Central memory CD4-positive, alpha-beta T cell (primary cell): ENCODE results near the gene RNF123.

Source experiments
- DNase-seq: peaks from one replicate; pipeline ENCODE4 v3.0.0; 2022
- total RNA-seq, 3 experiments: gene quantifications; one replicate each; lab custom pipeline; 2026; lab: John Stamatoyannopoulos, UW

Gene RNF123
- 33.1 to 50.4 (median 41.8) reads per million in 3 experiments for total RNA-seq

DNA sequence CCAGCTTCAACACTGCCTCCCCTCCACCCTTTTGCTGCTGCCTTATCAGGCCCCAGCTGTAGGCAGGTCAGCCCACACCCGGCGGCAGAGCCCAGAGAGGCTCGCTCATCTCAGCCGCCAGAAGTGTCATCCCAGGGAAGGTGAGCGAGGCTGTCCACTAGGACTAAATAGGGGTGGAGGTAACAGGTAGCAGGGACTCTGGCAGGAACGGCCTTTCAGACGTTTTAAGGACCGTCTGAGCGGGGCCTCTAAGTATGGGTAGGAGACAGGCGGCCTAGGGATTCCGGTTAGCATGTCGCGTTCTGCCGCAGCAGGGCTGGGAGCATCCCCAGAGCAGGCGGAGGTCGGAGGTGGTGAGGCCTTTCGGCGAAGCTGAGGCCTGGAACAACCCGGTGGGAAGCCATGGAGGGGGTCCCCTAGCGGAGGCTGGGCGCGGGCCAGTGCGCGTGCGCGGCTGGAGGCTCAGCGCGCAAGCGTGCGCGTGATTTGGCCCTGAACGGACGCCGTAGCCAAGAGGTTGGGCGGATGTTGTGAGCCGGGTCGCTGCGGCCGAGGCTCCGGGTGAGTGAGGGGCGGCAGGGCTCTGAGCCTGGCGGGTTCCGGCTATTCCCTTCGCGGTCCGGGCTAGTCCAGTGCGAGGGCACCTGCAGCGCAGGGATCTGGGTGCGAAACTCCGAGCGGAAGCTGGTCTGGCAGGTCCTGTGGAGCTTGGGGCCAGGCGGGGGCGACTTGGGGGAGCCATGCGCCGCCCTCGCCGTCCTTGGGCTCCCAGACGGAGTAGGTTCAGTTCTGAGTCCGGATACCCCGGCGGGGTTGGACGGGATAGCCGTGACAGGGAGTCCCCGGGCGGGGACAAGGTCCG is at the start of gene RNF123, which contains the start of gene MST1:
Gene RNF123, plus strand, starts transcription at position 512 of the 862 bp plus-strand sequence. CDS start 1,609 bp downstream, outside the sequence.
Gene MST1, minus strand, starts transcription at position 429 of the 862 bp plus-strand sequence. CDS start 783 bp downstream, outside the sequence.
- peak; percentile 92 for DNase-seq

DNA sequence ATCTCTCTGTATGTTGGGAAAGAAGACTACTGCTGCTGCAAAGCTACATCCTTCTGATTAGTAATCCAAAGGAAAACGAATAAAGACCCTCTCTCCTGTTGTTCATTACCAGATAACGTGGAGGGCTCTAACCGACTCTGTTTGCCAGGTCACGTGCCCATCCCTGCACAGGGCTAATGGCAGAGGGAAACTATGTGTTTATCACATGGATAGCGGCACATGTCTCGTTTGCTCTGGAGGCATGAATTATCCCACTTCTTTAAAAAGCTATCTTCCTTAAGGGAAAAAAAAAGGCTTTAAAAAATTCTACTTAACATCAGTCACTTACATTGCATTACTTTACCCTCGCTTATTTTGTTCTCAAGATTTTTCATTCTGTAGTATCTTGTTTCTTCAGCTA is 48.1 kb upstream of the RNF123 start:
- DNase-seq: no peak

DNA sequence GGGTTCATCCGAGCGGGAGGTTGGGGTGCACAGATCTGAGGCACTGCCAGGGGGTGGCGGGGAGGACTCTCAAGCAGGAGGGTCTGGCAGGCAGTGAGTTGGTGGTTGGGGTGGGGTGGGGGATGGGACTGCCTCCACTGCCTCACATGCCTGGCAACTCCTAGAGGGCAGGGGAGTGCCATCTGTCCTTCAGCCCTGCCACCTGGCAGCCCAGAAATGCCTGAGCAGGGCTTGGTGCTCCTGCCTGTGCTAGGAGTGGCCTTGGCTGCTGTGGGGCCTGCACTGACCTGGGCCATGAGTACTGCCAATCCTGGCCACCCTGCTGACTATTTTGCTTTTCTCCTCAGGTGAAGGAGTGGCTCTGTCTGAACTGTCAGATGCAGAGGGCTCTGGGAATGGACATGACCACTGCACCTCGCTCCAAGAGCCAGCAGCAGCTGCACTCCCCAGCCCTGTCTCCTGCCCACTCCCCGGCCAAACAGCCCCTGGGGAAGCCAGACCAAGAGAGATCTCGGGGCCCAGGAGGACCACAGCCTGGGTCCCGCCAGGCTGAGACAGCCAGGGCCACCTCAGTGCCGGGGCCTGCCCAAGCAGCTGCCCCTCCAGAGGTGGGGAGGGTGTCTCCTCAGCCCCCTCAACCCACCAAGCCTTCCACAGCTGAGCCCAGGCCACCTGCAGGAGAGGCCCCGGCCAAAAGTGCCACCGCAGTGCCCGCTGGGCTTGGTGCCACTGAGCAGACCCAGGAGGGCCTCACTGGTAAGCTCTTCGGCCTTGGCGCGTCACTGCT is 47.2 kb upstream of the RNF123 start:
- DNase-seq: no peak

DNA sequence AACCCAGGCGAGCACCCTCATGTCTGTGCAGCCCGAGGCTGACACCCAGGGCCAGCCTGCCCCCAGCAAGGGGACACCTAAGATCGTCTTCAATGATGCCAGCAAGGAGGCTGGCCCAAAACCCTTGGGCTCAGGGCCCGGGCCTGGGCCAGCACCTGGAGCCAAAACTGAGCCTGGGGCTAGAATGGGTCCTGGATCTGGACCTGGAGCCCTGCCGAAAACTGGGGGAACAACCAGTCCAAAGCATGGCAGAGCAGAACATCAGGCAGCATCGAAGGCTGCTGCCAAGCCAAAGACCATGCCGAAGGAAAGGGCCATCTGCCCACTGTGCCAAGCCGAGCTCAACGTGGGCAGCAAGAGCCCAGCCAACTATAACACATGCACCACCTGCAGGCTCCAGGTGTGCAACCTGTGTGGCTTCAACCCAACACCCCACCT is 46.6 kb upstream of the RNF123 start:
- DNase-seq: no peak

DNA sequence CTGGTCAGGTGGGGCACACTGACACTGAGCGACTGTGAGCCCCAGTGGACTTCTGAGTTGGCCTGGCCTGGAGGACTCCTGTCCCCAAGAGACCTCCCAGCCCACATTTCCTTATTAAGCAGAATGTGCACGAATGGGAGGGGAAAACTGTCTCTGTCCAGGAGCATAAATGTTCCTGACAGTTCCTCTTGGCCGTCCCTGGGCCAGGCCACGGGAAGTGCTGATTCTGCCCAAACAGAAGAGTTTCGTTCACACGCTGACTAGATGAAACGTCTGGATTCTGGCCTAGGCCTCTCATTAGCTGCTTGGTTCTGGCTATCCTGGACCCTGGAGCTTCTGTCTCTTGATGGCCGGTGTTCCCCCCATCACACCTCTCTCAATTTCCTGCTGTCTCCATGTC is 44.7 kb upstream of the RNF123 start:
- DNase-seq: no peak

DNA sequence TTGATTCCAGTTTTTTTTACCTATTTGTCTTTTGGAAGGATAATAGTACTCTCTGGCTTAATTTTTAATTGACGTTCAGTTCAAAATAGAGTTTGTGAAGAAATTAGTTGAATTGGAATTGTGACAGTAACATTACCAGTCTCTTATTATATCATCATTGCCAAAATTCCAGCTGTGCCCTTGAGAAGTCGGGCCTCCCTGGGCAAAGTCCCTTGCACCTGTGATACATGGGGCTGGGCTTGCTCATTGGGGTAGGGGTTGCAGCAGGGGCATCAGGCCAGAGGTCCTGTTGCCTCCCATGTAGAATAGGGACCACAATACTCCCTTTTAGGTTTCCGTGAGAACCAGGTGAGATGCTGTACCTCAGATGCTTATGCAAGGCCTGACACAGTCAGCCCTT is 43.1 kb upstream of the RNF123 start:
- DNase-seq: no peak

DNA sequence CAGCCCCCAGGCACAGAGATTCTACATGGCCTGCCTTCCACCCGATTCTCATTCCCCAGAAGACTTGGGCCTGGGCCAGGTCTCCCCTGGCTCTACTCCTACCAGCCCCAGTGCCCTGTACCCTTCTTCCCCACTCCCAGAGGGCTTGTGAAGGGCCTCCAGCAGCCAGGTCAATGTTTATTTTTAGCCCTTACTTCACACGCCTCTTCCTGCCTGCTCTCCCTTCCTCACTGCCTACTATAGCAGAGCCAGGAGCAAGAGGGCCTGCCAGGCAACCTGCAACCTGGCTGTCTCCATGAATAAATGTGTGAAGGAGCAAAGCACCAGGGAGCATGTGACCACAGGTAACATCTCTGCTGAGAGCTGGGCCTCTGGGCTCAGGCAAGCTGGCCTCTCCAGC is 41.6 kb upstream of the RNF123 start:
- DNase-seq: no peak

DNA sequence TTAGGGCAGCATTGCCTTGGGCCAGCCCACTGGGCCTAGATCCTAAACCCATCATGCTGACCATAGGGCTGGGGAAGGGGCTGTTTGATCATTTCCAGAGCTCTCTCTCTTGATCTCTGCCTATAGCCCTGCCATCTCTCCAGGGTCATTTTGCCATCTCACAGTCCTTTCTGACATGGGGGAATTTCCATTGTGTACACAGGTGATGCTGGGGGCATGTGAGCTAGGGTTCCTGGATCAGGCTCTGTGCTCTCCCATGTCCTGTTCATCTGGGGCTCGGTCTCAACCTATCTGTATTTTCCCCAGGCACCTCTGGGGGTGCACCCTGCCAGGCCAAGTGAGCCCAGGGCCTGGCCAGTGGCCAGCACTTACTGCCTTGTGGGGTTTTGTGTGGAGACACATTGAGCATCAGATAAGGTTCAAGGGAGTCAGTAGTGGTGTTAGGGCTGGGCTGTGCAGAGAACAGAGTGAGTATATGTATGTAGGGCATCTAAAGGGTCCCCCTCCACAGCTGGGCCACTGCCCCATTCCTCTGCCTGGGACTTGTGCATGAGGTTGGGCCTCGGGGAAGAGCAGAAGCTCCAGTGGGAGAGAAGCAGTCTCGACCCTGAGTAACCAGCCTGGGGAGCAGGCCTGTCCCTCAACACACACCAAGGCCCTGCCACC is 40.9 kb upstream of the RNF123 start:
- no peak for DNase-seq

DNA sequence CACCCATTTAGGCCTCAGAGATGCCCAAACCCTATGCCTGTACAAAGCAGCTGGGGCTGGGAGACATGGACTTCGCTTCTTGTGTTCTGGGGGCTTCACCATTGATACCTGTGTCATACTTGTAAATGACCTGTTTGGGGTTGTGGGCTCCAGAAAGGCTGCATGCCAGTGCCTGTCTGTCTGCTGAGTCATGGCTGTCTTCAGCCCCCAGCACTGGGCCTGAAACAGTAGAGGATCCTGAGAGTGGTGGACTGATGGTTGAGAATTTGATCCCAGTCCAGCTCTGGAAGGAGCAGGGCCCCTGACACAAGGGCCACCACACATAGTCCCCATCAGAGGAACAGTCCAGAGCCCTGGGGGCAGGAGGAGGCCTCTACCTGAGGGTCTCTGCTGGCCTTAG is 39.8 kb upstream of the RNF123 start:
- no peak for DNase-seq

DNA sequence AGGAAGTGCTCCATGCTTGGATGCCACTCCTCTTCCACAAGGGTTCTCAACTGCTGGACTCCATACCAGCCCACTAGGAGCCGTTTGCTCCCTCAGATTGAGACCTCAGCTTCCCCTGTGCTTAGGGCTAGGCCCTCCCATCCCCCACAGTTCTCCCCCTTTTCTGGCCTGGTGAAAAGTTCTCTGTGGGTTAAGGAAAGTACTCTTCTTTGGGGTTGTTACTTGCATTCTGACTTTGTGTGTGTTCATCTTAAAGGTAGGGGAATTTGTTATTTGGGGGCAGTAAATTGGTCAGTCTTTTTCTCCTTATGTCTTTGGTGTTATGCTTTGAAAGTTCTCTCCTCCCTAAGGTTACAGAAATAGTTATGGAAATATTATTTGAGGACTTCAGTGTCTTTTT is 39.2 kb upstream of the RNF123 start:
- DNase-seq: no peak

DNA sequence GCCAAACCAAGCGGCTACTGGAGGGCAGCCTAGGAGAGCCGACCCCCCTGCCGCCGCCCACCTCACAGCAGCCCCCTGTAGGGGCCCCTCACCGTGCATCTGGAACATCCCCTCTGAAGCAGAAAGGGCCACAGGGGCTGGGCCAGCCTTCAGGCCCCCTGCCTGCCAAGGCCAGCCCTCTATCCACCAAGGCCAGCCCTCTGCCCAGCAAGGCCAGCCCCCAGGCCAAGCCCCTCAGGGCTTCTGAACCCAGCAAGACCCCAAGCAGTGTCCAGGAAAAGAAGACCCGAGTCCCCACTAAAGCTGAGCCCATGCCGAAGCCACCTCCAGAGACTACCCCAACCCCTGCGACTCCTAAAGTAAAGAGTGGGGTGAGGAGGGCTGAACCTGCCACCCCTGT is 38.7 kb upstream of the RNF123 start:
- DNase-seq: no peak

DNA sequence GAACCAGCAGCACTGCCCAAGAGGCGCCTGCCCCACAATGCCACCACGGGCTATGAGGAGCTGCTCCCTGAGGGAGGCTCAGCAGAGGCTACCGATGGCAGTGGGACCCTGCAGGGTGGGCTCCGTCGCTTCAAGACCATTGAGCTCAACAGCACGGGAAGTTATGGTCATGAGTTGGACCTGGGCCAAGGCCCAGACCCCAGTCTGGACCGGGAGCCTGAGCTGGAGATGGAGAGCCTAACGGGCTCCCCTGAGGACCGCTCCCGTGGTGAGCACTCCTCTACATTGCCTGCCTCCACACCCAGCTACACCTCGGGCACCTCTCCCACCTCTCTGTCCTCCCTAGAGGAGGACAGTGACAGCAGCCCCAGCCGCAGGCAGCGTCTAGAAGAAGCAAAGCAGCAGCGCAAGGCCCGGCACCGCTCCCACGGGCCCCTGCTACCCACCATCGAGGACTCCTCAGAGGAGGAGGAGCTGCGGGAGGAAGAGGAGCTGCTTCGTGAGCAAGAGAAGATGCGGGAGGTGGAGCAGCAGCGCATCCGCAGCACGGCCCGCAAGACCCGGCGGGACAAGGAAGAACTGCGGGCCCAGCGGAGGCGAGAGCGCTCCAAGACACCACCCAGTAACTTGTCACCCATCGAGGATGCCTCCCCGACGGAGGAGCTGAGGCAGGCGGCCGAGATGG is 37.0 kb upstream of the RNF123 start:
- no peak for DNase-seq

DNA sequence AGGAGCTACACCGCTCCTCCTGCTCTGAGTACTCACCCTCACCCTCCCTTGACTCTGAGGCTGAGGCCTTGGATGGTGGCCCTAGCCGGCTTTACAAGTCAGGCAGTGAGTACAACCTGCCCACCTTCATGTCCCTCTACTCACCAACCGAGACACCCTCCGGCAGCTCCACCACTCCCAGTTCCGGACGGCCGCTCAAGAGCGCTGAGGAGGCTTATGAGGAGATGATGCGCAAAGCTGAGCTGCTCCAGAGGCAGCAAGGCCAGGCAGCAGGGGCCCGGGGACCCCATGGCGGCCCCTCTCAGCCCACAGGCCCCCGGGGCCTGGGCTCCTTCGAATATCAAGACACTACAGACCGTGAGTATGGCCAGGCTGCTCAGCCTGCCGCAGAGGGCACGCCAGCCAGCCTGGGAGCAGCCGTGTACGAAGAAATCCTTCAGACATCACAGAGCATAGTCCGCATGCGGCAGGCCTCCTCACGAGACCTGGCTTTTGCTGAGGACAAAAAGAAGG is 36.4 kb upstream of the RNF123 start:
- no peak for DNase-seq

DNA sequence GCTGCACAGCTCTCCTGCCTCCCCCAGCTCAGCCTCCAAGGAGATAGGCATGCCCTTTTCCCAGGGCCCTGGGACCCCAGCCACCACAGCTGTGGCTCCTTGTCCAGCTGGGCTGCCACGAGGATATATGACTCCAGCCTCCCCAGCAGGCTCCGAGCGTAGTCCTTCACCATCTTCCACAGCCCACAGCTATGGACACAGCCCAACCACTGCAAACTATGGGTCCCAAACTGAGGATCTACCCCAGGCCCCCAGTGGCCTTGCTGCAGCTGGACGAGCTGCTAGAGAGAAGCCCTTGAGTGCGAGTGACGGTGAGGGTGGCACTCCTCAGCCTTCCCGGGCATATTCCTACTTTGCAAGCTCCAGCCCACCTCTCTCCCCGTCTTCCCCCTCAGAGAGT is 35.7 kb upstream of the RNF123 start:
- no peak for DNase-seq

DNA sequence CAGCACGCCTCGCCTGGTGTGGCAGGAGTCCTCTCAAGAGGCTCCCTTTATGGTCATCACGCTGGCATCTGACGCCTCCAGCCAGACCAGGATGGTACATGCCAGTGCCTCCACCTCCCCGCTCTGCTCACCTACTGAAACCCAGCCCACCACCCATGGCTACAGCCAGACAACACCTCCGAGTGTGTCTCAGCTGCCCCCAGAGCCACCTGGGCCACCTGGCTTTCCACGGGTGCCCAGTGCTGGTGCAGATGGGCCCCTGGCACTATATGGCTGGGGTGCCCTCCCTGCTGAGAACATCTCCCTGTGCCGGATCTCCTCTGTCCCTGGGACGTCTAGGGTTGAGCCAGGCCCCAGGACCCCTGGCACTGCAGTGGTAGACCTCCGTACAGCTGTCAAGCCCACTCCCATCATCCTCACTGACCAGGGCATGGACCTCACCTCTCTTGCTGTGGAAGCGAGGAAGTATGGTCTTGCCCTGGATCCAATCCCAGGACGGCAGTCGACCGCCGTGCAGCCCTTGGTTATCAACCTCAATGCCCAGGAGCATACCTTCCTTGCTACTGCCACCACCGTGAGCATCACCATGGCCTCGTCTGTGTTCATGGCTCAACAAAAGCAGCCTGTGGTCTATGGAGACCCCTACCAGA is 35.1 kb upstream of the RNF123 start:
- DNase-seq: no peak

DNA sequence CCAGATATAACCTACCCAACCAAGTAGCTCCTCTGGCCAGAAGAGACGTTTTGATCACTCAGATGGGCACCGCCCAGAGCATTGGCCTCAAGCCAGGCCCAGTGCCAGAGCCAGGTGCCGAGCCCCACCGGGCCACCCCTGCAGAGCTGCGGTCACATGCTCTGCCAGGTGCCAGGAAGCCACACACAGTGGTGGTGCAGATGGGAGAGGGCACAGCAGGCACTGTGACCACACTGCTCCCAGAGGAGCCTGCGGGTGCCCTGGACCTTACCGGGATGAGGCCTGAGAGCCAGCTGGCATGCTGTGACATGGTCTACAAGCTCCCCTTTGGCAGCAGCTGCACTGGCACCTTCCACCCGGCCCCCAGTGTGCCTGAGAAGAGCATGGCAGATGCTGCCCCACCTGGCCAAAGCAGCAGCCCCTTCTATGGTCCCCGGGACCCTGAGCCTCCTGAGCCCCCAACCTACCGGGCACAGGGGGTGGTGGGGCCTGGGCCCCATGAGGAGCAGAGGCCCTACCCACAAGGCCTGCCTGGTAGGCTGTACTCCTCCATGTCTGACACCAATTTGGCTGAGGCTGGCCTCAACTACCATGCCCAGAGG is 34.3 kb upstream of the RNF123 start:
- no peak for DNase-seq

DNA sequence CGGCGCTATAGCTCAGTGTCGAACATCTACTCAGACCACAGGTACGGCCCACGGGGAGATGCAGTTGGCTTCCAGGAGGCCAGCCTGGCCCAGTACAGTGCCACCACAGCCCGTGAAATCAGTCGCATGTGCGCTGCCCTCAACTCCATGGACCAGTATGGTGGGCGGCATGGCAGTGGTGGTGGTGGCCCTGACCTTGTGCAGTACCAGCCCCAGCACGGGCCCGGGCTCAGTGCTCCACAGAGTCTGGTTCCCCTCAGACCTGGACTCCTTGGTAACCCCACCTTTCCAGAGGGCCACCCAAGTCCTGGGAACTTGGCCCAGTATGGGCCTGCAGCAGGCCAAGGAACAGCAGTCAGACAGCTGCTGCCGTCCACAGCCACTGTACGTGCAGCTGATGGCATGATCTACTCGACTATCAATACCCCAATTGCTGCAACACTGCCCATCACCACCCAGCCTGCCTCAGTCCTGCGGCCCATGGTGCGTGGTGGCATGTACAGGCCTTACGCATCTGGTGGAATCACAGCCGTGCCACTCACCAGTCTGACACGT is 33.5 kb upstream of the RNF123 start:
- DNase-seq: no peak

DNA sequence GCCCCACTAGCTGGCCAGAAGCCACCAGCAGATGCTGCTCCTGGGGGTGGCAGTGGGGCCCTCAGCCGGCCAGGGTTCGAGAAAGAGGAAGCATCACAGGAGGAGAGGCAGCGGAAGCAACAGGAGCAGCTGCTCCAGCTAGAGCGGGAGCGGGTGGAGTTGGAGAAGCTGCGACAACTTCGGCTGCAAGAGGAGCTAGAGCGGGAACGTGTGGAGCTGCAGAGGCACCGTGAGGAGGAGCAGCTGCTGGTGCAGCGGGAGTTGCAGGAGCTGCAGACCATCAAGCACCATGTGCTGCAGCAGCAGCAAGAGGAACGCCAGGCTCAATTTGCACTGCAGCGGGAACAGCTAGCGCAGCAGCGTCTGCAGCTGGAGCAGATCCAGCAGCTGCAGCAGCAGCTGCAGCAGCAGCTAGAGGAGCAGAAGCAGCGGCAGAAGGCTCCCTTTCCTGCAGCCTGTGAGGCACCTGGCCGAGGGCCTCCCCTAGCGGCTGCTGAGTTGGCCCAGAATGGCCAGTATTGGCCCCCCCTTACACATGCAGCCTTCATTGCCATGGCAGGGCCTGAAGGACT is 32.7 kb upstream of the RNF123 start:
- no peak for DNase-seq

DNA sequence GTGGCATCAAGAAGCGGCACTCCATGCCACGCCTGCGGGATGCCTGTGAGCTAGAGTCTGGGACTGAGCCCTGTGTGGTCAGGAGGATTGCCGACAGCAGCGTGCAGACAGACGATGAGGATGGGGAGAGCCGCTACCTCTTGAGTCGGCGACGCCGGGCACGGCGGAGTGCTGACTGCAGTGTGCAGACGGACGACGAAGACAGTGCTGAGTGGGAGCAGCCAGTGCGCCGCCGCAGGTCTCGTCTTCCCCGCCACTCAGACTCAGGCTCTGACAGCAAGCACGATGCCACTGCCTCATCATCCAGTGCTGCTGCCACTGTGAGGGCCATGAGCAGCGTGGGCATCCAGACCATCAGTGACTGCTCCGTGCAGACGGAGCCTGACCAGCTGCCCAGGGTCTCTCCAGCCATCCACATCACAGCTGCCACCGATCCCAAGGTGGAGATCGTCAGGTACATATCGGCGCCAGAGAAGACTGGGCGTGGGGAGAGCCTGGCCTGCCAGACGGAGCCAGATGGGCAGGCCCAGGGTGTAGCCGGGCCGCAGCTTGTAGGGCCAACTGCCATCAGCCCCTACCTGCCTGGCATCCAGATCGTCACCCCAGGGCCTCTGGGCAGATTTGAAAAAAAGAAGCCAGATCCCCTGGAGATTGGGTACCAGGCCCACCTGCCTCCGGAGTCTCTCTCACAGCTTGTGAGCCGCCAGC is 32.0 kb upstream of the RNF123 start:
- no peak for DNase-seq

DNA sequence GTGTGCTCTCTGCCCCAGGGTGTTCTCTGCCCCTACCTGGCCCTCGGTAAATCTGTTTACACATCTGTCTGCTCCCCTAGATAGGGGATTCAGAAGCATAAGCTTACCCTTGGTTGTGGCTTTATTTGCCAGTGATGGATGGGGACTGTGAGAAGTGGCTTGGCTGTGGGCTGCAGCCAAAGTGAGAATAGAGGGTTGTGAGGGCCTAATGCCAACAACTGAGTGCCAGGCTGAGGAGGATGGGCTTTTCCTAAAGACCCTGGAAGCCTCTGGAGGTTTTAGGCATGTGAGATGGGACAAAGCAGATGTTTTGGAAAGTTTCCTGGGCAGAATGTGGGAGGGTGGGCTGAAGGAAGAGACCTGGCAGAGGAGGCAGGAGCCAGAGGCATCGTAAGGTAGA is 30.6 kb upstream of the RNF123 start:
- no peak for DNase-seq
